ENCODE measurements around the gene SERPIND1.
"Not testable (repeated sequence)": the region's sequence is repeated elsewhere in the genome, so short reads cannot be mapped to it uniquely, and the experiment has no call there.

The SERPIND1 gene

GRCh38 chr22:20818471-20818870 lies 44.6 kb downstream of the SERPIND1 start:
- DNase-seq = no peak

- no peak for DNase-seq
These were observed 45.6 kb downstream of the SERPIND1 start for GRCh38 chr22:20819471-20819870.

GRCh38 chr22:20821717-20822239 lies 47.9 kb downstream of the SERPIND1 start:
- not testable (repeated sequence) for DNase-seq

GRCh38 chr22:20822240-20822639 lies 48.3 kb downstream of the SERPIND1 start:
- DNase-seq = no peak

- DNase-seq = no peak
These were observed 49.4 kb downstream of the SERPIND1 start for GRCh38 chr22:20823264-20823663.

GRCh38 chr22:20825216-20825615 lies 51.3 kb downstream of the SERPIND1 start:
- DNase-seq = not testable (repeated sequence)

- DNase-seq = no peak
These were observed 51.7 kb downstream of the SERPIND1 start for GRCh38 chr22:20825624-20826023.

- DNase-seq = not testable (repeated sequence)
These were observed 52.6 kb downstream of the SERPIND1 start for GRCh38 chr22:20826373-20827152.

GRCh38 chr22:20829491-20830134 lies 55.7 kb downstream of the SERPIND1 start:
- DNase-seq = no peak

- no peak for DNase-seq
These were observed 59.3 kb downstream of the SERPIND1 start for GRCh38 chr22:20833225-20833665.

- DNase-seq = no peak
These were observed 60.3 kb downstream of the SERPIND1 start for GRCh38 chr22:20834206-20834605.

GRCh38 chr22:20834725-20835124 lies 60.8 kb downstream of the SERPIND1 start:
- no peak for DNase-seq

Measured in activated CD4-positive, alpha-beta T cell treated with anti-CD3 and anti-CD28 coated beads, Interleukin-2, Interleukin-6, amounts not matched to agents 100 ng/mL and 50 ng/mL, durations not matched to agents 16 hours and 8 hours (primary cell).